Ureter (tissue), 1 donor: ENCODE results near the gene AGTRAP. TPM values are rescaled to one million over a fixed set of nuclear protein-coding genes. Genes with fewer than 3 reads are reported as not detected.

Experiments
- DNase-seq: peaks from one replicate; pipeline ENCODE4 v3.0.0-alpha.2; 2020; ENCODE audit warnings: low spot score
- total RNA-seq: library from RNA; stranded (reverse); gene quantifications from one replicate; pipeline ENCODE4 v1.2.4, GENCODE V29; 2023
- donor health status: DM: yes; HTN: yes; CAD: no.

AGTRAP gene
- total RNA-seq, 1 donor from 2014 or later: 33.1 TPM

DNA sequence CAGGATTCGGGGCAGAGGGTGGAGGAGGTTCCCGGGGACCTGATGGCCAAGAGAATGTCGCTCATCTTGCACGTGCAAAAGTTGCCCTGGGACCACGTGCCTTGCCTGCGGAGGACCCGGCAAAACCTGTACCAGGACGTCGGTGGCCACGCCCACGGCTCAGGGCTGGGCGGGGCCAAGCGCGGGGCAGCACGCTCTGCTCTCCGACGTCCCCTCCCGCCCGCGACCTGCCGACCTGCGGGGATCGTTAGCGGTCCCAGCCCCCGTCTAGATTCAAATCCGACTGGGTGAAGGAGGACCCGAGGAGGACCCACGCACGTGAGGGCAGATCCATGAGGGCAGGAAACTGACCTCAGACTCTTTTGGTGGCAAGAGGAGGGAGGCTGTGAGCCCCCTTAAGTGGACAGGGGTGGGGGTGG is 26.1 kb downstream of the AGTRAP start, which contains the start of gene C1orf167:
TSS of gene C1orf167 (plus strand) at position 206 of the 419 bp plus-strand sequence. CDS start 2,208 bp downstream, outside the sequence.
- no peak for DNase-seq

DNA sequence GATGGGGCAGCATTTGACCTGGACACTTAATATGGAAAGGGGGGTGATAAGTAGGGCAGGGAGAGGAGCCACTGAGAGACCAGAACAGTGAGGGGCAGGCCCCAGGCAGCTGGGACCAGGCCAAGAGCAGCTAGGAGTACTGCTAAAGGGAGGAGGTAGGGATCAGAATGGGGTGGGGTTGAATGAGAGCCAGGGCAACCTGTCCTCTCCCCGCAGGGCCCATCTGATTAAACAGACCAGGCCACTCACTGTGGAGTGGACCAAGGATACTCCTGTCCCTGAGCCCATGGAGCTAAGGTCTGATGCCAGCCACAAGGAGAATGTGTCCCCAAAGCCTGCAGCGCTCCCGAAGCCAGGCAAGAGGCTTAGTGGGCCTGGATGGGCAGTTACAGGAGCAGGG is 28.2 kb downstream of the AGTRAP start:
- no peak for DNase-seq

DNA sequence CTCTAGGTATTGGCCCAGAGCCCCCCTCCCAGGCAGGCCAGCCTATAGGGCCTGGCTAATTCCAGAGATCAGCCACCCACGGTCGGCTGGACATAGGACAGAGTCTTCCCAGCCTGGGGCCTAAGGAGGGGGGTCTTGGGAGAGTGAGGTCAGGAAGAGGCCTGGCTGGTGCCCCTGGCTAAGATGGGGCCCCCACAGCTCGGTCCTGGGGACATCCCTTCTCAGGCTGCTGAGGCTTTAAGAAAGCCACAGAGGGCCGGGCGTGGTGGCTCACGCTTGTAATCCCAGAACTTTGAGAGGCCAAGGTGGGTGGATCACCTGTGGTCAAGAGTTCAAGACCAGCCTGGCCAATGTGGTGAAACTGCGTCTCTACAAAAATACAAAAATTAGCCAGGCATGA is 28.6 kb downstream of the AGTRAP start:
- no peak for DNase-seq

DNA sequence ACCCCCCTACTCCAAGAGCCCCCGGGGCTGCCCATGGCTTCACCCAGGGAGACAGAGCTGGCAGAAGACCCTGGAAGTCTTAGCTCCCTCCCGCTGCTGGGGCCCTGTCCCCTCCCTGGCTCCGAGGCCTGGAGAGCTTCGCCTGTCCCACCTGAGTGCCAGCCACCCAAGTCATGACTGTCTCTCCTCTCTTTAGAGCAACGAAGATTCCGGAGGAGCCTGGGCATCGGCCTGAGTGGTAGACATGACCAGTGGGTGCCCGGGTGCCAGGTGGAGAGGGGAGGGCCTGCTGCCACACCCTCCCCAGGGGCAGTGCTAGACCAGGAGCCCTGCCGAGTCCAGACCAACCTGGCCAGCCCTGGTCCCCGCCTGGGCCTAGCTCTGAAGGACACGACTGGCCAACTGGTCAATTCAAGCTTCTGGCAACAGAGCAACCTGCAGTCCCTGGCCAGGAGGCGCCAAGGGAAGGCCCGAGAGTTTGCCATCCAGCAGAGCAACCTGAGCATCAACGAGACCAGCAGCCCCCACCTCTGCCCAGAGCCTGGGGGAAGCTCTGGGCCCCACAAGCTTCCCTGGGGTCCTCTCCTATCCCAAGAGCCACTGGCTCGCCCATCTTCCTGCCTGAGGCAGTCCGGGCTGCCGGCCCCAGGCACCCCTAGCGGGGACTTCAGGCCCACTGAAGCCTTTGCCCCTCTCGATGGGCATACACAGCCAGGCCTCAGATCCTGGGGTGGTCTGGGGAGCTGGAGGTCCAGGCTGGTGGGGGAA is 29.9 kb downstream of the AGTRAP start:
- DNase-seq: no peak

DNA sequence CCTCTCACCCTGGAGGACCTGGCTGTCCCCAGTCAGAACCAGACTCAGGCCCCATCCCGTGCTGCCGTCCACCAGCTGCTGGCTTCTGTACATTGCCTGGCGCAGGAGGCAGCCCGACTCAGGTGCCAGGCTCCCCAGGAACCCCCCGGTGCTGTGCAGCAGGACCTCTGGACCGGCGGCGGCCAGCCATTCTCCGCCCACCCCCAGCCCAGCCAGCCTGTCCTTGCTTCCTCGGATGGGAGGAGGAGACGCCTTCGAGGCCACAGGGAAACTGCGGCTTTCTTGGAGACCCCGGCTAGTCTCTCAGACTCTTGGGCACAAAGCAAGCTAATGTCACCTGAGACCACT is 30.5 kb downstream of the AGTRAP start:
- no peak for DNase-seq

DNA sequence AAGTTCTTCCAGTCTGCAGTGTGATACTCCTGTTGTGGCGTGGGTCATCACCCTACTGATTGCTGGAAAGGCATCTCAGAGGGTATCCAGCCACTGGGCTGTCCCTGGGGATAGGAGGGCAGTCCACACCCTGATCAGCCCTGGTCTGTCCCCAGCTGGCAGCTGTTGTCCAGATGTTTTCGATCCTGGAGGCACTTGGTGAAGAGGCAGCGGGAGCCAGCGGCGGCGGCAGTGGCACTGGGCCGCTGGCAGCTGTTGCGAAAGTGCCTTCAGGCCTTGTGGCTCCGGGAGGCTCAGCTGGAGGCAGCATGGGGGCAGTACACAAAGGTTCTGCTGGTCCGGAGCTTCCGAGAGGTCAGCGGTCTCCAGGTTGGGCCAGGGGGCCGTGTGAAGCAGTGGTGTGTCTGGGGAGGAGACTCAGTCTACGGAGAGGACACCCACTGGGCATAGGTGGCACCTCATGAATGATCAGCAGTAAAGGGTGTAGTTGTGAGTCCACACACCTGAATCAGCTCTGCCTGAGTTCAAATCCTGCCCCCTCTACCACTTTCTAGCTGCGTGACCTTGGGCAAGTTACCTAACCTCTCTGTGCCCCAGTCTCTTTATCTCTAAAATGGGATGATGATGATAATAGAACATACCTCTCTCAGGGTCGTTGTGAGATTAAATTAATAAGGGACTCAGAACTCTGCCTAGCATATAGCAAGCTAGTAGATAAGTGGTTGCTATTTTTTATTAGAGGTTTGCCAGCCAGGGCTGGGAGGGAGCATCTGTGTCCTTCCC is 32.2 kb downstream of the AGTRAP start:
- DNase-seq: no peak

DNA sequence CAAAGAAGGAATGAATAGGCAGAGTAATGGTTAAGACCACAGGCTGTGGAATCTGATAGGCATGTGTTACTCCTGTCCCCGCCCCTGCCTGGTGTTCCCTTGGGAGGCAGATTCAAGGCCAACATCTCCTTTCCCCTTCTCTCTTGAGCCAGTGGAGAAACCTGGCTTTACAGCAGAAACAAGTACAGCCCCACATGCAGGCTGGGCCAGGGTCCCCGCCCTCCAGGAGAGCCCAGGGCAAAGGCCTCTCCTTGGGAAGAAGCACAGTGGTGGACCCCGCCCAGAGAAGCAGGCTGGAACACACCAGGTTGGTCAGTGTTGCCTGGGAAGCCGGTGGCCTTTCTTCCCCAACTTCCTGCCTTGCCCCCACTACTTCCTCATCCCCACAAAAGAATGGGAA is 32.9 kb downstream of the AGTRAP start:
- no peak for DNase-seq

DNA sequence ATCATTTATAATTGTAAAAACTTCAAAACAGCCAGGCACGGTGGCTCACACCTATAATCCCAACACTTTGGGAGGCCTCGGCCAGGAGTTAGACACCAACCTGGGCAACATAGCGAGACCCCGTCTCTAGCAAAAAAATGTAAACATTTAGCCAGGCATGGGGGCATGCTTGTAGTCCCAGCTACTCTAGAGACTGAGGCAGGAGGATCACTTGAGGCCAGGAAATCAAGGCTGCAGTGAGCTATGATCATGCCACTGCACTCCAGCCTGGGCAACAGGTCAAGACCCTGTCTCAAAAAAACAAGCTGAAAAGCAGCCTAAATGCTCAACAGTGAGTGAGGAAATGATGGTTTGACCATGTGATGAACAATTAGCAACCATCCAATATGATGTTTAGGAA is 33.3 kb downstream of the AGTRAP start:
- no peak for DNase-seq

DNA sequence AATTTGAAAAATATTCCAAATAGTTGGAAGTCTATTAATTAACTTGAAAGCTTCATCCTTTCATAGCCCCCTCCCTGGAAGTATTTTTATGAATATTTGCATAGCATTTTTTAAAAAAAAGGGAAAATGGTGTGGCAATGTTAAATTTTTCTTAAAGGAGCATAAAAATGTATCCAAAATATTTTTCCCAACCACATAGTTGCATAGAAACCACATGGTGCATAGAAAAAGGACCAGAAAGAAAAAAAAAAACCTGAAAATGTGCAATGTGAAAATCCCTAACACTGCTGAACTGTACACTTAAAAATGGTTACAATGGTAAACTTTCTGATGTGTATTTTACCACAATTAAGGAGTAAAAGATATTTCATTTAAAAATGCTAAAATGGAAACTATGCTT is 34.1 kb downstream of the AGTRAP start:
- DNase-seq: no peak

DNA sequence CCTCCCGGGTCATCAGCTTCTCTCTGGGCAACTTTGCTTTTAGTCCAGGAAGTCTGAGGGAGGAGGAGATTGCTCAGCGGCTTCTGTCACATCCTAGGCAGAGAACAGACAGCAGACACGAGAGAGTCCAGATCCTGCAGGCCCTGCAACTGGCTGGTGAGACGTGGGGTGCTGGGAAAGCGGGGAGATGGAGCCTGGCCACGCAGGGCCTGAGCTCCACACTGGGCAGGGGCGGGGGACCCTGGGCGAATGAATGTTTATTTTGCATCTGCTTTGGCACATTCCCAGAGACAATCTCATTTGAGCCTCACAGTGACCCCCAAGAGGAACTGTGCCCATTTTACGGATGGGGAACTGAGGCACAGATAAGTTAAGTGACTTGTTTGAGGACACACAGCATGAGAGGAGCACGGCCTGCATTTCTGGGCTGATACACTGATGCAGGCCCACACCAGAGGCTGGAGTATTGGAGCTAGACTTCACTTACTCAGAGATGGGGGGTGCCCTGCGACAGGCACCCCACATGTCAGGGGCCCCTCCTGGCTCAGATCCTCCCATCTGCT is 35.6 kb downstream of the AGTRAP start:
- no peak for DNase-seq

DNA sequence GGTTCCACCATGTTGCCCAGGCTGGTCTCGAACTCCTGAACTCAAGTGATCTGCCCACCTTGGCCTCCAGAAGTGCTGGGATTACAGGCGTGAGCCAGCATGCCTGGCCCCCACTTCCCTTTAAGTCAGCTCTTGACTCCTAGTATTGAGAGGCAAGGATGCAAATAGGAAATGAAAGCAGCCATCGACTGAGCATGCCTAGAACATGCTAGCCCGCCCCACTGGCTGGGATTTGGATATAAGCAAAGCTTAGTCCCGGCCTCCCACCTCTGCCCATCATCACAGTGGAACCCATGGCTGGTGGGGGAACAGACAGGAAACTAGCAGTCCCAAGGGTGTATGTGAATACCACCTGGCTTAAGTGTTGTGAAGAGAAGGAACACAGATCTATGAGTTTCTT is 36.5 kb downstream of the AGTRAP start:
- DNase-seq: no peak

DNA sequence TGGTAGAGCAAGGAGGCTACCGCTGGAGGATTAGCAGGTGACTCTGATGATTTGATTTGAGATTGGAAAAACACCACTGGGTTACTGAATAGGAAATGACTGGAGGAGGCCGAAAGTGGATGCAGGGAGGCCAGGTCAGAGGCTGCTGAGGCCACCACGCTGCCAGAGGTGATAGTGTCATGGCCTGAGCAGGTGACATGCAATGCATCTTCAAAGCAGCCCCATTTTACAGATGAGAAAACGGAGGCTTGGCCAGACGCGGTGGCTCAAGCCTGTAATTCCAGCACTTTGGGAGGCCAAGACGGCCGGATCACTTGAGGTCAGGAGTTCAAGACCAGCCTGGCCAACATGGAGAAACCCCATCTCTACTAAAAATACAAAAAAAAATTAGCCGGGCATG is 38.8 kb downstream of the AGTRAP start:
- DNase-seq: no peak

DNA sequence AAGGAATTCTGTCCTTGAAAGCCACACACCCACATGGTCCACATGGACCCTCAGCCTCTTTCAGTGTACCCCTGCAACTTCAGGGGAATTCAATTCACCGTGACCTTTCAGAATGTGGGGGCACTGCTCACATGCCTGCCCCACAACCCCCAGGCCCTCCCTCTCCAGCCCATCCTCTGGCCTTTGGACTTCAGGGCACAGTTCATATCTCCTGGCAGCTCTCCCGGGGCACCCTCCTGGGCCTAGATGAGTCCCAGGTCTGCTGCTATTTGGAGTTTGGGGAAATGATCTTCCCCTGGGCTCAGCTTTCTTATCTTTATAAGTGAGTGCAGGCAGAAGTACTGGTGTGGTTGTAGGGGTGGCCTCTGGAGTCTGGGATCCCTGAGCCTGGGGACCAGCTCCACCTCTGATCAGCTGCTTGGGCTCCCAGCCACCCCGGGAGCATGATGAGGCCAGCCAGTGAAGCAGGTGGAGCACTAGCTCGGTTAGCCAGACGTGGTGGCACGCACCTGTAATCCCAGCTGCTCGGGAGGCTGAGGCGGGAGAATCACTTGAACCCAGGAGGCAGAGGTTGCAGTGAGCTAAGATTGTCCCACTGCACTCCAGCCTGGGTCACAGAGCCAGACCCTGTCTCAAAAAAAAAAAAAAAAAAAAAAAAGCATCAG is 41.9 kb downstream of the AGTRAP start:
- DNase-seq: no peak

DNA sequence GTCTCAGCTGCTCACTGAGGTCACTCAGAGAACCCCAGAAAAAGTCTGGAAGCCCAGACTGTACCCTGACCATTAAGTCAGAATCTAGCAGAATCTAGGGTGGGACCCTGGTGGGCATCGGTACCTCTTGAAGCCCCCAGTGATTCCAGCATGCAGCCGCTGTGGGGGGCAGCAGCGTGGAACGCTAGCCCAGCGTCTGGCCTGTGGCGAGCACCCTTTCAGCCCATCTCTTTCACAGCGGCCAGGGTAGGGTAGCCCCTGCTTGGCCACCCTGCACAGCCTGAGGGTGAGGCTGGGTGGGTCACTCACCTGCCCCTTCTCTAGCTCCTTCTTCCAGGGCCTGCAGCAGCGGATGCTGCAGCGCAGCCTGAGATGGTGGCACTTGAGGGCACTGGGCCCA is 42.4 kb downstream of the AGTRAP start:
- no peak for DNase-seq

DNA sequence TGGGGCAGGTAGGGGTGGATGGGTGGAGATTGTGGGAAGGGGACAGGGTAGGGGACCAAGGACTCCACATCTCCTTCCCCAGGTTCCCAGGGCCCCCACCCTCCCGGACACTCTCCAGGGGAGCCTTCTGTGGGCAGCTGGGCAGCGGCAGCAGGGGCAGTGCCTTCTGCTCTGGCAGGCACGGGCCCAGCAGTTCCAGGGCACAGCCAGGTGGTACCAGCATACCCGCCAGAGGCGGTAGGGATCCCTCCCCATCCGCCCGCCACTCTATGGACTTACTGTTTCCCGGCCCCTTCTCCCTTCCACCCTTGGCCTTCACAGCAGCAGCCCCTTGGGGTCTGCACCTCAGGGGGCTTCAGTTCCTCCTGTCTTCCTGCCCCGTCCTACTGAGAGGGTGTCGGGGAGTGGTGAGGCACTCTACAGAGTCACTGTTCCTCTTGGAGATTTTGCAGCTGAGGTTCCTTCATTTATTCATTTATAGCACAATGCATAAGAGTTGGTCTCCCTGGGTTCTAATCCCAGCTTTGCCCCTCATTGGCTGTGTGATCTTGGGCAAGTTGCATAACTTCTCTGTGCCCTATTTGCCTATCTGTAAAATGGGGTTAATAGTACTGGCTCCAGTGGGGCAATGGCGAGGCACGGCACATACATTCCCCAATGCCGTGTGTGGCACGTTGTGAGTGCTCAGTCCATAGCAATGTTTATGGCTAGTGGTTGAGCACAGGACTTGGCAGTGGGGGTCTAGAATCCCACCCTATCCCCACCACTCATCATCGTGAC is 43.1 kb downstream of the AGTRAP start:
- no peak for DNase-seq

DNA sequence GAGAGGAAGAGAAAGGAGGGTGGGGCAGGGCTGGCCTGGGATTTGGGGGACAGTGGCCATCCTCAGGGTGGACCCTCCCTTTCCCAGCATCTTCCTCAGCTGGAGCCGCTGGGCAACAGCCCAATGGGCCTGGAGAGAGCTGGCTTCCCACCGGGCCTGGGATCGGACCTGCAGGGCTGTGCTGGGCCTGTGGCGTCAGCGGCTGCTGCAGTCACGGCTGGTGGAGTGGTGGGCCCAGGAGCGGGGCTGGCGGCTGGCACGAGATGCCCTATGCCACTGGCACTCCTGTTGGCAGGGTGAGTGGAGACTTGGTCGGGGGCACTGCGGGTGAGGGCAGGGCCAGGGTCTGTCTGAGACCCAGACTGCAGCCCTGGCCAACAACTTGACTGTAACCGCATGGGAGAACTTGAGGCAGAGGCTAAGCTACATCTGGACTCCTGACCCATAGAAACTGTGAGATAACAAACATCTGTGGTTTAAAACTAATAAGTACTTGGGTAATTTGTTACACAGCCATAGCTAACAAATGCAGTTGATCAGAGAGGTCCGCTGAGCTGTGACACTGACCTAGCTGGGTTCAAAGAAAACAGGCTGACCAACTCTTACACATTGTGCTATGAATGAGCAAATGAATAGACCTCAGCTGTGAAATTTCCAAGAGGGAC is 43.9 kb downstream of the AGTRAP start:
- no peak for DNase-seq

DNA sequence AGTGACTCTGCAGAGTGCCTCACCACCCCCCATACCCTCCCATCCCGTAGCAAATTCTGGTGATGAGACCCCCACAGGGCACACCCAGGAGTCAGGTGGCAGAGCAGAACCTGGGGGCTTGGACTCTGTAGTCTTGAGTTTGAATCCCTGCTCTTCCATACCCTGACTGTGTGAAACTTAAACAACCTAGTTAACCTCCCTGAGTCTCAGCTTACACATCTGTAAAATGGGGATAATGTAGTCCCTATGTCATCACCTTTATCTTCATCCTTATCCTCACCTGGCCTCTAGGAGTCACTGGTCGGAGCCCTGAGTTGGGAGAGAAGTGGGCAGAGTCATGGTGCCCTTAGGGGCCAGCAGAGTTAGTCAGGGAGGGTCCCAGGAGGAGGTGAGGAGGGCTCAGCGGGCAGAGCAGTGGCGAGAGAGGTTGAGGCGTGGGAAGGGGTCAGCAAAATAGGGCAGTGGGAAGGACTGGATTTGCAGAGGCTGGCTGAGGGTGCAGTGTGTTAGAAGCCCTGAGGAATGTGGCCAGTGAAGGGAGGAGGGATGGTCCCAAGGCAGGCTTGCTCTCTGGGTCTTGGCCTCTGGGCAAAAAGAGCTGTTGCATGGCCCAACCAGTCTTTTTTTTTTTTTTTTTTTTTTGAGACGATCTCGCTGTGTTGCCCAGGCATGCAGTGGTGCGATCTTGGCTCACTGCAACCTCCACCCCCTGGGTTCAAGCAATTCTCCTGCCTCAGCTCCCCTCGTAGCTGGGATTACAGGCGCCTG is 44.6 kb downstream of the AGTRAP start:
- DNase-seq: no peak

DNA sequence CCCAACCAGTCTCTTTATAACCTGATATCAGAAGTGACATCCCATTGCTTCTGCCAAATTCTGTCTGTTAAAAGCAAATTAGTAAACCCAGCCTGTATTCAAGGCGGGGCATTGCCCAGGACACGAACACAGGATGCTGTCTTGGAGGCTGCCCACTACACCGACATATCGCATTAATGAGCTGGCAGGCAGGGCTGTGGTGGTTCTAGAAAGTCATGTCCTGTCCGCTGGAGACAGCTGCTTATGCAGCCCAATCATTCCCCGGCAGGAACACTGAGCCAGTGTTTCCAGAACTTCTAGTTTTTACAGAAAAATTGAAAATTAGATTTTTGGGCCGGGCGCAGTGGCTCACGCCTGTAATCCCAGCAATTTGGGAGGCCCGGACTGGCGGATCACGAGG is 45.4 kb downstream of the AGTRAP start:
- DNase-seq: no peak

DNA sequence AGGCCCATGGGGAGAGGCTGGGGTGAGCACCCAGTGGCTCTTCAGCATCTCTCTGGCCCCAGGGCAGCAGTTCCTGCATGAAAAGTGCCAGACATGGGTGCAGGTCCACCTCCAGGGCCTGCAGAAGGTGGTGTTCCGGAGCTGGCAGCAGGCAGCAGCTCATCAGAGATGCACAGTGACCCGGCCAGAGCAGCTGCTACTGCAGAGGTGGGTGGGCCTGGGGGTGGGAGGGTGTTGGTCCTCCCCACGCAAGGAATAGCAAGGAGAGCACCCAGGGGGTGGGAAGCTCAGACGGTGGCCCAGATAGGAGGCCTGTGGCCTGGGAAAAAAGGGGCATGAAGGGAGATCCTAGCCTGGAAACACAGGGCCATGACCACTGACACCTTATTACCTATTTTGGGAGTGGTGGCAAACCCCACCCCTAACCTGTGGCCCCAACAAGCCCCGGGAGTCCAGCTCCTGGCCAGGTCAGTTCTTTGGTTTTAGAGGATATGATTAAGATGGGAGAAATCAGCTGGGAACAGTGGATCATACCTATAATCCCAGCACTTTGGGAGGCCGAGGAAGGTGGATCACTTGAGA is 46.3 kb downstream of the AGTRAP start:
- DNase-seq: no peak

DNA sequence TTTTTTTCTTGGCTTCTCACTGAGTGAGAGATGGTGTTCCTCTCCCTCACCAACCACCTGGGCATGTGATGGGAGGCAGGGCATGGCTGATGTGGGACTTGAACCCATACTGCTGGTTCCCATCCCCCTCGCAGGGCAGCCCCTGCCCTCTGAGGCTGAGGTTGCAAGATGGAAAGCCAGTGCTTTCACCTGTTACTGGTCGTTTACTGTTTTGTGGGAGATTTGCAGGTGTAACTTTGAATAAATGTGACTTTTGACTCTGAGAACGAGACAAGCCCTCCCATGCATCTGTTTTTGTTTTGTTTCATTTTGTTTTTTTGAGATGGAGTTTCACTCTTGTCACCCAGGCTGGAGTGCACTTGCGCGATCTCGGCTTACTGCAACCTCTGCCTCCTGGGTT is 47.6 kb downstream of the AGTRAP start:
- DNase-seq: no peak
